Activated CD8-positive, alpha-beta T cell treated with anti-CD3 and anti-CD28 coated beads for 36 hours (primary cell): ENCODE measurements around the gene ABCA6. TPM values are rescaled to one million over a fixed set of nuclear protein-coding genes. Genes with fewer than 3 reads are reported as not detected.
"Not testable (repeated sequence)": the region's sequence is repeated elsewhere in the genome, so short reads cannot be mapped to it uniquely, and the experiment has no call there.

ENCODE experiments used
- ATAC-seq: fragments of 200-7000 bp; cut with Tn5 transposase; one replicate; pipeline ENCODE4 v1.10.0; 2021; ENCODE audit warnings: mild to moderate bottlenecking, moderate library complexity
- CTCF ChIA-PET: fragments of 350-600 bp; sonication (Branson Sonifier 250); formaldehyde crosslinking; loops from one replicate; lab custom pipeline; 2021; ENCODE audit warnings: antibody characterized with exemption; lab: Charles Lee
- POLR2A ChIA-PET: fragments of 350-600 bp; sonication (Branson Sonifier 250); formaldehyde crosslinking; loops from one replicate; lab custom pipeline; 2021; ENCODE audit warnings: antibody characterized with exemption; lab: Charles Lee
- DNase-seq: peaks from one replicate; pipeline ENCODE4 v3.0.0-alpha.2; 2020
- H3K27ac Mint-ChIP-seq: one replicate; pipeline ENCODE4 v1.8.0; 2021; ENCODE audit warnings: mild to moderate bottlenecking, mixed read lengths
- H3K27me3 Mint-ChIP-seq: one replicate; pipeline ENCODE4 v1.8.0; 2021; ENCODE audit warnings: mixed read lengths
- H3K36me3 Mint-ChIP-seq: one replicate; pipeline ENCODE4 v1.8.0; 2021; ENCODE audit warnings: low read depth, mixed read lengths
- H3K4me1 Mint-ChIP-seq: one replicate; pipeline ENCODE4 v1.8.0; 2021; ENCODE audit warnings: low read depth, mixed read lengths
- H3K4me3 Mint-ChIP-seq: one replicate; pipeline ENCODE4 v1.8.0; 2021; ENCODE audit warnings: mild to moderate bottlenecking, moderate library complexity, mixed read lengths
- H3K9me3 Mint-ChIP-seq: one replicate; pipeline ENCODE4 v1.8.0; 2021; ENCODE audit warnings: mixed read lengths
- CTCF ChIP-seq: fragments of 200-600 bp; IDR thresholded peaks from one replicate; pipeline ENCODE4 v1.8.0; 2022; ENCODE audit warnings: antibody characterized with exemption, mild to moderate bottlenecking
- intact Hi-C: fragments of 100-400 bp; cut with micrococcal nuclease; formaldehyde crosslinking; loops from one replicate; pipeline ENCODE4 v1.10.0; 2022
- total RNA-seq, 2 experiments: library from RNA; stranded (reverse); gene quantifications; one replicate each; pipeline ENCODE4 v1.2.3, GENCODE V29; 2021

The ABCA6 gene
- total RNA-seq, 2 experiments from 2014 or later = not detected

- no peak overlapping the region for H3K4me3 Mint-ChIP-seq
- H3K9me3 Mint-ChIP-seq = no peaks in the 10 kb centered on the region
- DNase-seq = no peak
- H3K27ac Mint-ChIP-seq = no peak overlapping the region
- POLR2A ChIA-PET = no interaction called here
- no peak for TF ChIP-seq CTCF
- CTCF ChIA-PET = no interaction called here
- no peaks in the 10 kb centered on the region for H3K36me3 Mint-ChIP-seq
- no peaks in the 10 kb centered on the region for H3K4me1 Mint-ChIP-seq
- H3K27me3 Mint-ChIP-seq = no peaks in the 10 kb centered on the region
- intact Hi-C loops = no loop called here
- ATAC-seq = no peak
Observed at GRCh38 chr17:69176457-69176795, 34.7 kb upstream of the ABCA6 start.

GRCh38 chr17:69175625-69176456 is 34.1 kb upstream of the ABCA6 start:
- no peak for TF ChIP-seq CTCF
- H3K4me3 Mint-ChIP-seq = no peak overlapping the region
- no peaks in the 10 kb centered on the region for H3K36me3 Mint-ChIP-seq
- ATAC-seq (no peak), DNase-seq (no peak)
- no peaks in the 10 kb centered on the region for H3K9me3 Mint-ChIP-seq
- H3K27me3 Mint-ChIP-seq = no peaks in the 10 kb centered on the region
- H3K4me1 Mint-ChIP-seq = no peaks in the 10 kb centered on the region
- no peak overlapping the region for H3K27ac Mint-ChIP-seq
- POLR2A ChIA-PET = no interaction called here
- CTCF ChIA-PET = no interaction called here
- intact Hi-C loops = no loop called here

GRCh38 chr17:69175262-69175624 is 33.5 kb upstream of the ABCA6 start:
- no peak for ATAC-seq

GRCh38 chr17:69173118-69173517 is 31.4 kb upstream of the ABCA6 start:
- TF ChIP-seq CTCF = no peak
- Mint-ChIP-seq H3K27ac (no peak overlapping the region), H3K36me3 (no peaks in the 10 kb centered on the region), H3K9me3 (no peaks in the 10 kb centered on the region), H3K4me3 (no peak overlapping the region), H3K27me3 (no peaks in the 10 kb centered on the region), H3K4me1 (no peaks in the 10 kb centered on the region)
- DNase-seq = no peak
- ATAC-seq = no peak
- ChIA-PET POLR2A (no interaction called here), CTCF (no interaction called here)
- intact Hi-C loops = no loop called here

More at GRCh38 chr17:69175262-69175624, 33.5 kb upstream of the ABCA6 start:
- CTCF ChIA-PET = no interaction called here
- POLR2A ChIA-PET = no interaction called here
- Mint-ChIP-seq H3K27me3 (no peaks in the 10 kb centered on the region), H3K9me3 (no peaks in the 10 kb centered on the region), H3K4me3 (no peak overlapping the region), H3K27ac (no peak overlapping the region), H3K36me3 (no peaks in the 10 kb centered on the region), H3K4me1 (no peaks in the 10 kb centered on the region)
- no peak for DNase-seq
- TF ChIP-seq CTCF = no peak
- intact Hi-C loops = no loop called here

GRCh38 chr17:69170377-69170776 is 28.7 kb upstream of the ABCA6 start:
- DNase-seq (no peak), ATAC-seq (no peak)
- Mint-ChIP-seq H3K9me3 (no peaks in the 10 kb centered on the region), H3K4me3 (no peak overlapping the region), H3K27me3 (no peaks in the 10 kb centered on the region), H3K4me1 (no peaks in the 10 kb centered on the region), H3K27ac (no peak overlapping the region), H3K36me3 (no peaks in the 10 kb centered on the region)
- intact Hi-C loops = no loop called here
- TF ChIP-seq CTCF = no peak
- POLR2A ChIA-PET = no interaction called here
- CTCF ChIA-PET = interaction anchor here (0.7 kb wide), 1 partner anchor 401 kb away, joined by 3 read pairs; no protein-coding TSS in a partner anchor

GRCh38 chr17:69168642-69169041 is 26.9 kb upstream of the ABCA6 start:
- H3K27ac Mint-ChIP-seq, H3K9me3 Mint-ChIP-seq, POLR2A ChIA-PET, intact Hi-C loops, CTCF ChIA-PET, H3K36me3 Mint-ChIP-seq, H3K4me3 Mint-ChIP-seq, H3K27me3 Mint-ChIP-seq, ATAC-seq, DNase-seq, H3K4me1 Mint-ChIP-seq: not testable (repeated sequence)
